Neutrophil (primary cell): ENCODE data around the gene SLC44A2.

Experiments used
- H3K27ac ChIP-seq: fragments of 200-600 bp; sonication (generic); 2 replicates; pipeline ENCODE4 v1.5.1; 2016; ENCODE audit warnings: mild to moderate bottlenecking, moderate library complexity
- H3K27me3 ChIP-seq: fragments of 200-600 bp; sonication (generic); 2 replicates; pipeline ENCODE4 v1.6.0; 2016; ENCODE audit warnings: mild to moderate bottlenecking
- H3K36me3 ChIP-seq: fragments of 200-600 bp; sonication (generic); 2 replicates; pipeline ENCODE4 v1.5.1; 2017
- H3K4me1 ChIP-seq, 2 experiments: fragments of 200-600 bp in 1 of 2; sonication (generic) in 1 of 2; 1 replicate in 1 of 2; 2 replicates in 1 of 2; pipeline versions ENCODE4 v1.5.1 to v1.6.1; 2013 to 2016; ENCODE audit warnings: low read depth in 1 of 2, low read length in 1 of 2, mild to moderate bottlenecking in 1 of 2, moderate library complexity in 1 of 2; ENCODE audit not compliant: control insufficient read depth in 1 of 2, insufficient read depth in 1 of 2
- H3K4me3 ChIP-seq, 2 experiments: fragments of 200-600 bp in 1 of 2; sonication (generic) in 1 of 2; 1 replicate in 1 of 2; 2 replicates in 1 of 2; pipeline ENCODE4 v1.5.1; 2013 to 2016; ENCODE audit warnings: low read depth in 1 of 2, low read length in 1 of 2, mild to moderate bottlenecking in 1 of 2, moderate library complexity in 1 of 2
- H3K9me3 ChIP-seq: fragments of 200-600 bp; sonication (generic); 2 replicates; pipeline ENCODE4 v1.5.1; 2016
- TF ChIP-seq, protein P1 (sequence below): fragments of 200-600 bp; sonication (generic); IDR thresholded peaks from 2 replicates; pipeline ENCODE4 v1.5.1; 2016; ENCODE audit warnings: antibody characterized with exemption

SLC44A2 gene

DNA sequence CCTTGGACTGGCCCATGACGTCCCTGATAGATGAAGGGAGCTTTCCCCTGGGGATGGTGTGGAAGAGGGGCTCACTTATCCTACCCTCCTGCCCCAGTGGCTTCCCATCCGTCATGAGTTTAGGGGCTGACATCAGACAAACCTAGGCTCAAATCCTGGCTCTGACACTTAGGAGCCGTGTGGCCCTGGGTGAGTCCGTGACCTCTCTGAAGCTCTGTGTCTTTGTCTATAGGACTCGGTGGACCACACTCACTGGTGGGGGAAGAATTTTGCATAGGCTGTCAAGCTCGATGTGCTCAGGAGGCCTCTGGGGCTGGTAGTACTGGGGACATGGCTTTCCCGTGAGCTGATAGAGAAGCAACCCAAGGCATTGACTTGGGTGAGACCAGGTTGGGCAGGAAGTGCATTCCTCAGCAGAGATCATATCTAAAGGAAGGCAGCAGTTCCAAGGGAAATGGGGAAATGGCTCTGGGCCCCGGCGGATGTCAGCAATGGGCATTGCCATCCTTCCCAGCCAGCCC is 20.8 kb upstream of the SLC44A2 start:
- H3K27me3 ChIP-seq: no peaks in the 10 kb centered on the region
- H3K4me3 ChIP-seq: peak overlapping the region; percentile 87 to 99
- H3K27ac ChIP-seq: peak overlapping the region; percentile 100
- H3K9me3 ChIP-seq: no peaks in the 10 kb centered on the region
- peaks cover 12% of the 10 kb centered on the region for H3K36me3 ChIP-seq
- H3K4me1 ChIP-seq: peaks cover 41 to 44% of the 10 kb centered on the region in 2 experiments
- TF ChIP-seq, protein P1, sequence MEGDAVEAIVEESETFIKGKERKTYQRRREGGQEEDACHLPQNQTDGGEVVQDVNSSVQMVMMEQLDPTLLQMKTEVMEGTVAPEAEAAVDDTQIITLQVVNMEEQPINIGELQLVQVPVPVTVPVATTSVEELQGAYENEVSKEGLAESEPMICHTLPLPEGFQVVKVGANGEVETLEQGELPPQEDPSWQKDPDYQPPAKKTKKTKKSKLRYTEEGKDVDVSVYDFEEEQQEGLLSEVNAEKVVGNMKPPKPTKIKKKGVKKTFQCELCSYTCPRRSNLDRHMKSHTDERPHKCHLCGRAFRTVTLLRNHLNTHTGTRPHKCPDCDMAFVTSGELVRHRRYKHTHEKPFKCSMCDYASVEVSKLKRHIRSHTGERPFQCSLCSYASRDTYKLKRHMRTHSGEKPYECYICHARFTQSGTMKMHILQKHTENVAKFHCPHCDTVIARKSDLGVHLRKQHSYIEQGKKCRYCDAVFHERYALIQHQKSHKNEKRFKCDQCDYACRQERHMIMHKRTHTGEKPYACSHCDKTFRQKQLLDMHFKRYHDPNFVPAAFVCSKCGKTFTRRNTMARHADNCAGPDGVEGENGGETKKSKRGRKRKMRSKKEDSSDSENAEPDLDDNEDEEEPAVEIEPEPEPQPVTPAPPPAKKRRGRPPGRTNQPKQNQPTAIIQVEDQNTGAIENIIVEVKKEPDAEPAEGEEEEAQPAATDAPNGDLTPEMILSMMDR: no peak

DNA sequence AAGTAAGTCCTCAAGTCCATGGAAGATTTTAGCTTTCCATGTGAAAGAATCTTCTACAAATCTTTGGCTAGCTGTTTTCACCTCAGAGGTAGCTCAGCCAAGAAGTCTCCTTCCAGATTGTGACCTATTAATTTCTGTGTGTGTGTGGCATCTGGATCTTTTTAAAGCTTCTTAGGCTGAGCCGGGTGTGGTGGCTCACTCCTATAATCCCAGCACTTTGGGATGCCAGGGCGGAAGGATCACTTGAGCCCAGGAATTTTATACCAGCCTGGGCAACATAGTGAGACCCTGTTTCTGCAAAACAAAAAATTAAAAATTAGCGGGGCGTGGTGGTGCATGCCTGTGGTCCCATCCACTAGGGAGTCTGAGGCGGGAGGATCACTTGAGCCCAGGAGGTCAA is 13.4 kb upstream of the SLC44A2 start:
- Histone ChIP-seq H3K4me1 (peaks cover 39 to 45% of the 10 kb centered on the region in 2 experiments), H3K9me3 (no peaks in the 10 kb centered on the region), H3K36me3 (peaks cover 38% of the 10 kb centered on the region), H3K4me3 (no peak overlapping the region), H3K27me3 (no peaks in the 10 kb centered on the region), H3K27ac (peak overlapping the region; percentile 61)
- TF ChIP-seq, protein P1: no peak

DNA sequence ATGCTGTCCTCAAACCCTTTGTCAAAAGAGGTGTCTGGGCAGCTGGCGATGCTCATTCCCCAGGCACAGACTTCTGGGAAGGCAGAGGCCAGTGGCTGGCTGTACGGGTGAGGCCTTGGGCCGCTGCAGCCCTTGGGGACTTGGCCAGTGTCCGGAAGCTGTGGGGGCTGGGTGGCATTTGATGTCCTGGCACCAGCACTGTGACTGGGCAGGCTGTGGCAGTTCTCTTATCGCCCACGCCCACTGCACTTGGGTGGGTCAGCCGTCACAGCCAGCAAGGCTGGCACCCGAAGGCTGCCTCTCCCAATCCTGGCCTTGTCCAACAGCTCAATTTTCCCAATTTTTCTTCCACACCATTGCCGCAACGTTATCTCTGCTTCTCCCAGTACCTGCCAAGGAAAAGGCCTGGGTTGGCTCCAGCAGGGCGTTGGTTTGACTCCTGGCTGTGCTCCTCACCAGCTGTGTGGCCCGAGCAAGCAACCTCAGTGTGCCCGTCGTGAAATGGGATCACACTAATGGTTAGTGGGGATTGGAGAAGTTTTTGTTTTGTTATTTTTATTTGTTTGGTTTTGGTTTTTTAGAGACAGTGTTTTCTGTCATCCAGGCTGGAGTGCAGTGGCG is 12.7 kb upstream of the SLC44A2 start:
- Histone ChIP-seq H3K9me3 (no peaks in the 10 kb centered on the region), H3K4me1 (peaks cover 37 to 41% of the 10 kb centered on the region in 2 experiments), H3K36me3 (peaks cover 41% of the 10 kb centered on the region), H3K4me3 (no peak overlapping the region), H3K27me3 (no peaks in the 10 kb centered on the region), H3K27ac (peak overlapping the region; percentile 61)
- TF ChIP-seq, protein P1: no peak

DNA sequence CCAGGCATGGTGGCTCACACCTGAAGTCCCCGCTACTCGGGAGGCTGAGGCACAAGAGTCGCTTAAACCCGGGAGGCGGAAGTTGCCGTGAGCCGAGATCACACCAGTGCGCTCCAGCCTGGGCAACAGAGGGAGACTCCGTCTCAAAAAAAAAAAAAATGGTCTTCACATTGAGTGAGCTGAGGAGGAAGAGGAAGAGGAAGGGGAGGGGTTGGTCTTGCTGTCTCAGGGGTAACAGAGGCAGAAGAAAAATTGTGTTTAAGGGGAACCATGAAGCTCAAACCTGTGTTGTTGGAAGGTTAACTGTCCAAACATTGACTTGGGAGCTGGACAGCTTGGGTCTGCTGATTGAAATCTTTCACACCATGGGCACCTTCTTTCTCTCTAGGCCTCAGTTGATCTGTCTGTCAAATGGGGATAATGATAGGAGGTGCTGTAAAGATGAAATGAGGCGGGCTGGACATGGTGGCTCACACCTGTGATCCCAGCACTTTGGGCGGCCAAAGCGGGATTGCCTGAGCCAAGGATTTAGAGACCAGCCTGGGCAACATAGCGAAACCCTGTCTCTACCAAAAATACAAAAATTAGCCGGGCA is 9.8 kb upstream of the SLC44A2 start:
- TF ChIP-seq, protein P1: no peak
- H3K4me3 ChIP-seq: no peak overlapping the region
- H3K27me3 ChIP-seq: no peaks in the 10 kb centered on the region
- peaks cover 37 to 41% of the 10 kb centered on the region in 2 experiments for H3K4me1 ChIP-seq
- no peaks in the 10 kb centered on the region for H3K9me3 ChIP-seq
- peaks cover 64% of the 10 kb centered on the region for H3K36me3 ChIP-seq
- peak overlapping the region; percentile 73 for H3K27ac ChIP-seq

DNA sequence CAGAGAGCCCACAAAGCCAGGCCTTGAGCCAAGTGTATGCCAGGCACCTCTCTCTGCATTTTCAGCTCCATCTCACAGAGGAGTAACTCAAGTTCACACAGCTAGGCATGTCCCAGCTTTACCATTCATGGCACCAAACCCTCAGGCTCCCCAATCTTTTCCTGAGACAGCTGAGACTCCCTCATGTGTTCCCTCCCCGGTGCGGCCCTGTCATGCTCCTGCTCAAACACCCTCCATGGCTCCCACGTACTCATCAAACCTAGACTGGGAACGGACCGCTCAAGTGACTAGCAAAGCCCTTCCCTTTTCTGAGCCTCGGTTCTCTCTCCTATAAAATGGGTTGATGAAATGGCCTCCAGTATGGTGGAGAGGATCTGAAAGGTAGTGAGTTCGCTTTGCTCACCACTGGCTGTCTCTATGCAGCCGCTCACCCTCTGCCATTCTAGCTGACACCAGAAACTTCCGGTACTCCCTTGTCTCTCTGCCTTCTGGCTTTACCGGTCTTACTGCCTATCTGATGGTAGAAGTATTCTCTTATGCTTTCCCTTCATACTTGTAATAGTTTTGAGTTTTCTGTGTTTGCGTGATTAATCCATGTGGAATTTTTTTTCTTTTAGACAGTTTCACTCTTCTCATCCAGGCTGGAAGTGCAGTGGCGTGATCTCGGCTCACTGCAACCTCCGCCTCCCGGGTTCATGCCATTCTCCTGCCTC is 7.8 kb upstream of the SLC44A2 start:
- TF ChIP-seq, protein P1: no peak
- H3K27ac ChIP-seq: peak overlapping the region; percentile 41
- H3K9me3 ChIP-seq: no peaks in the 10 kb centered on the region
- no peaks in the 10 kb centered on the region for H3K27me3 ChIP-seq
- H3K4me1 ChIP-seq: peaks cover 19 to 25% of the 10 kb centered on the region in 2 experiments
- H3K4me3 ChIP-seq: no peak overlapping the region
- peaks cover 80% of the 10 kb centered on the region for H3K36me3 ChIP-seq
